Bone marrow (tissue), 2 donors: ENCODE results near the gene IGSF9B.

Experiments used
- DNase-seq, 2 donors: peaks; one replicate each; lab custom pipeline; 2025; lab: John Stamatoyannopoulos, UW

Gene IGSF9B

DNA sequence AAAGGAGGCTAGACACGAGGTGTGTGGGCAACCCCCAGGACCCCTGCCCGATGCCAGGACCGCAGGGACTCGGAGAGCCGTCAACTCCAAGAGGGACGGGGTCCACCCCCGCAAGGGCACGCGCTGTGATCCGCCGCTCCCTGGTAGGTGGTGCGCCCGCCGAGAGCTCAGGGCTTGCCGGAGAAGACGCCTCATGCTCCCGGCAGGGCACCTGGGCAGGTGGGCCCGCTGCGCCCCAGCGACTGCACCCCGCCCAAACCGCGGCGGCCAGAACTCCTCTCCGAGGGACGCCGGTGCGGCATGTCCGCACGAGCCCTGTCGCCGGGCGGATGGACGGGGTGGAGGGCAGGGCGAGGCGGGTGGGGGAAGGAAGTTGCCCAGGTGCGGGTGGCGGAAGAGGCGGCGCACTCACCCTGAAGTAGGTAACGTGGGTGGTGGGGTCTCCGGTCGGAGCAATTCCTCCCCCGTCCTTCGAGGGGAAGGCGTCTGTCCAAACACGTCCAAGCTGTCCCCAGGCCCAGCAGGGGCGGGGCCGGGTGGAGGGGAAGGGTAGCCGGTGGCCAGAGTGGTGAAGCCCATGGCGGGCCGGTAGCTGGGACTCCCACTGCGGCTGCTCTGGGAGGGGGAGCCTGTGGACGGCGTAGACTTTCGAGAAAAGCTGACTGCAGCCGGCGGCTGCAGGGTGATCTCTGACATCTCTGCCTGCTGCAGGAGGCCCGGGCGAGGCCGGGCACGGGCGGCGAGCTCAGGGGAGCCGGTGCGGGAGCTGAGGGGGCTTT, 37.2 kb downstream of the IGSF9B start:
- no peak for DNase-seq

DNA sequence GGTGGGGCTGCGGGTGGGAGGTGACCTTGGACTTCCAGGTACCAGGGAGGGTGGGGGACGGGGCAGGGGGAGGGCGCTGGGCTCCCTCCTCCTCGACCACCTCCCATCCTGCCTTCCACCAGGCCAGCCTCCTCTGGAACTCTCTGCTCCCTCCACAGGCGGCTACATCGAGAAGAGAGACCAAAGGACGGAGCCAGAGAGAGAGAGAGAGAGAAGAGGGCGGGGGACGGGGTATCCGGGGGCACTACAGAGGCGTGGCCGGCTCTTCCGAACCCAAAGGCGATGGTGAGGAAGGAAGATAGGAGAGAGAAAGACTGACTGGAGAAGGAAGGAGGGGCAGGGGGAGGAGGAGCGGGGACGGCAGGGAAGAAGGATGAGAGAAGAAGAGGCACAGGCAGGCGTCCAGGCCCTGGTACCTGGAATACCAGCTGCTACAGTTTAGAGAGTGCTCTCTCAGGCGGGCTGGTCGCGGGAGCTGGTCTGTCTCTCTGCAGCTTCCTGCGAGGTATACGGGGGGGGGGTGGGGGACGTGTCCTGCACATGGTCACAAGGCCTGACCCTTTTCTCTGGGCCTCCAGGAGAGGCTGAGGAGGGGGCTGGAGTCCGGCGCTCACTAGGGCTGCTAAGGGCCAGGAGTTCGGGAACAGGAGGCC, 38.0 kb downstream of the IGSF9B start:
- no peak for DNase-seq

DNA sequence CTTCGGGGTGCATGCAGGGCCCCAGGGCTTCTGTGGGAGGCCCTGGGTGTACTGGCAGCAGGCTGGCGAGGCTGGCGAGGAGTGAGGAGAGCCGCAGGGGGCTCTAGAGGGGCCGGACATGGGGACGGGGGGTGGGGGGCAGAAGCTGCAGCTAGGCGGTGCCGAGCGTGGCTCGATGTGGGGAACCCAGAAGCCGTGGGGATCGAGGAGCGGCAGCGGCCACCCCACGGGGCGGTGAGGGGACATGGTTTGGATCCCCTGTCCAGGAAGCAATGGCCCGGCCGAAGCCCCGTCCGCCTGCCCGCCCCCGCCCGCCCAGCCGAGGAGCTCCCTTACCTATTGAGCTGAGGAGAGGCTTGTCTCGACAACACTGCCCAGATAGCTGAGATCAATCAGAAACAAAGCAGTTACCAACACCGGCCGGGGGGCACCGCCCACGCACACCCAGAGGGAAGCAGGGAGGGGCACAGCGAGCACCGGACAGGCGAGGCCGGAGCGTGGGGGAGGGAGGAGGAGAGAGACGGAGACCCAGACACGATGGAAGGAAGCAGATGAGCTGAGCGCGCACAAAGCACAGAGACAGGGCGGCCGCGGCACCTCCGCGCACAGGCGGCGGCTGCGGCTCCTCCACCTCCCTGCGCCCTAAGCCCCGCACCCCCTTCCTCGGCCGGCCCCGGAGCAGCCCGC, 38.7 kb downstream of the IGSF9B start:
- DNase-seq: no peak

DNA sequence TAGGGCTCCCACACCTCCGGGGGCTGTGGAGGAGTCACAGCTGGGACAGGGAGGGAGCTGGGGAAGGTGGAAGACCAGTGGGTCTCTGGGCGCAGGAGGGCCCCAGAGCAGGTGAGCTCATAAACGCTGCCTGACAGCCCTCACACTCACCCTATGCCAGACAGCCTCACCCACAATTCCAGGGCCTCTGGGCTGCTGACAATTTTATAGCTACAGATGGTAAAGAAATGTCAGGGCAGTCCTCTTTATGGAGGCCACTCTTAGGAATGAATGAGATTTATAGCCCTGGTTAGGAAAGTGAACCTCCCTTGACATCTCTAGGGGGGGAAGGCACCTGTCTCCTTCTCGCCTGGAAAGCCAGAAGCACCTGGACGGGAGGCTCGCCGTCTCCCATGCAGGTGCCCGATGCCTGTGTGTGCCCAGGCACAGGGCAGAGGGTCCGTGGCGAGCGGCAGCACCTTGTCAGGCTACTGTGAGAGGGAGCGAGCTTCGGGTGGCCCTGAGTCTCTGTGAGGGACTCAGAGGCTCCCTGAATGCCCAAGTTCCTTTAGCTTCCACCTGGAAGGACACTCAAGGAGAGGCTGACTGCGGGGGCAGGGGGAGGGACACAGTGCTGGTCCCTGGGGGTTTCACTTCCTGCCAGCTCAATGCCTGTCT, 39.9 kb downstream of the IGSF9B start:
- no peak for DNase-seq

DNA sequence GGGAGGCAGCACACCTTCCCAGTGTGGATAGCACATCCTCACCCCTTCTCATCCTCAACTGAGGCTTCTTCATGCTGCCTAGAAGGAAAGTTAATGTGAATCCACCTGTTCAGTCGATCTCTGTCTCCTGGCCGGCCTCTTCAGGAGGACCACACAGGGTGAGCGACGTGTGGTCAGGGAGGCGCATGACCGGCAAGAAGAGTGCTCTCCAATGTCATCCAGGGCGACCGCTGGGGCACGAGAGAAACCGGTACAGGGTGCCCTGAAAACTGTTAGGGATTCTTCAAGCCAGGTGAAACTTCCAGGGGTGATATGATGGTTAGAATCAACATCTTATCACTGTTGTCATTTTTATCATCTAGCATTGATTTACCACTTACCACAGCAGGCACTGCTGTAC, 43.0 kb downstream of the IGSF9B start:
- DNase-seq: no peak

DNA sequence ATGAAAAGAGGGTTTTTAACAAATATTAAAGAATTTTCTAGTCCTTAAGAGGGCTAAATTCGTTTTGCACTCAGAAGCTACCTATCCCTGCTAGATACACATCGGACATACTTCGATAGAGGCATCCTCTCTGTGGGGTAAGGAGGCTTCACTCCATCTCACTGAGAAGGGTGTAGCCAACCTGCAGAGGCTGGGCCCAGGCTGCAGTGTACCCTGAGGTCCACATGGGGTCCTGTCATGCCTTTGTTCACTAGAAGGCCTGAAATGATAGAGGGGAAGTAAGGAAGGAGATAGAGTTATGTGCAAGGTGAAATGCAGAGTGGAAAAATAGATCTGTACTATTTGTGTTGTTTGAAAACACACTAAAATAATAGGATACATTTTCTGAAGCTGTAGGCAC, 45.6 kb downstream of the IGSF9B start:
- DNase-seq: no peak

DNA sequence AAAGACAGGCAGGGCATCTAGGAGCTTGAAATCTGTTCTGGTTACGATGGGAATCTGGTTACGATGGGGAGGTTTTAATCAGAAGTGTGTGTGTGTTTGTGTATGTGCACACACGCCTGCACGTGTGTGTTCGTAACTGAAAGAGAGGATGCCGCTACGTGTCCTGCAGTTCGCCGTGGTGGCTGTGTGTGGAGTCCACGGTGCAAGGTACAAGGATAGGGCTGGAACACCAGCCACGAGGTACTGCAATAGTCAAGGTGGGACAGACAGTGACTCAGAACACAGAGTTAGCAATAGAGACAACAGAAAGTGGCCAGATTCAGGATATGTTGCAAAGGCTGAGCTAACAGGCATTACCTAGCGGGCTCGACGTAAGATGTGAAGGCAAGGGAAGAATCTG, 46.7 kb downstream of the IGSF9B start:
- DNase-seq: no peak

DNA sequence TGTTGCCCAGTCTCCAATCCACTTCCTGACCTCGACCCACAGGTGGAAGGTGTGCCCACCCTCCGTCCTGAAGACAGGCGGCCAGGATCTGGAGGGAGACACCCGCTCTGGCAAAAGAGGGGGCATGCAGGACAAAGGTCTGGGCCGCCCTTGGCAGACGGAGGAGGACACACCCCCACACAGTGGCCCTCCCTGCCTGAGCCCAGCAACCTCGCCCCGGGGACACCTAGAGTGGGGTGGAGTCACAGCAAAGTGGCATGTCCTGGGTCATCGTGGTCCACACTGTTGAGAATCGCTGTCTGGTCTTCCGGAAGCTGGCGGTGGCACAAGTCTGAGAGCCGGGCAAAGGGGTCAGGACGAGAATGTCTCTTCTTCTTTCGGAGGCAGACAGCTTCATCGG, 47.9 kb downstream of the IGSF9B start:
- no peak for DNase-seq

DNA sequence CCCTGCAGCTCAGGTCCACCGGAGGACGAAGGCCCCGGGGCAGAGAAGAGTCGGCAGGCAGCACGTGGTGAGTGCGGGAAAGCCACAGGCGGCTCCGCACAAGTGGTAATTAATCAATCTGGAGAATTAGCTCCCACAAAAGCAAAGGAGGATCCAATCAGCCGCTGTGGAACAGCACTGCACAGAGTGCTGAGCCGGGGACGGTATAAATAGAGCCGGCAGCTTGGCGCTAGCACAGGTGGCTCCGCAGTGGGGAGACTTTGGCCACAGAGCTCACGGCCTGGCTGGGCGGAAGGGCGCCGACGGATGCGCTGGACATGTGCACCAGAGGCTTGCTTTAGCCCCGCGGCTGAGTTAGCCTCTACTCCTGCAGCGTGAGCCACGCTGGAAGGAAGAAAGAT, 48.9 kb downstream of the IGSF9B start:
- no peak for DNase-seq

DNA sequence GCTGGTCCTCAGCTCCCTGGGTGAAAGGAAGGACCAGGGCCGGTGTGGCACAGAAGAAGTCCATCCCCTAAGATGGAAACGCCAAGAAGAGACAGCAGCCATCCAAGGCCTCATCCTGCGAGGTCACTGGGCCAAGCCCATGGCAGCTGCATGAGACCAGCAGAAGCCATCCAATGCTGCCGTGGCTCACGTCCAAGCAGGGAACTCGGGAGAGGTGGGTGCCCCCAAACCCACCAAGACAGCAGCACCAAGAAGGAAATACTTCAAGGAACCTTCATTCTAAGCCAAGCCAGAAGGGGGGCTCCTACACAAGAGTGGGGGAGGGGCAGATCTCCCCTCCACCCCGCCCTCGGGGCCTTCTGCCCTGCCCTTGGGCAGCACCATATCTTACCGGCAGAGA, 49.6 kb downstream of the IGSF9B start:
- no peak for DNase-seq

DNA sequence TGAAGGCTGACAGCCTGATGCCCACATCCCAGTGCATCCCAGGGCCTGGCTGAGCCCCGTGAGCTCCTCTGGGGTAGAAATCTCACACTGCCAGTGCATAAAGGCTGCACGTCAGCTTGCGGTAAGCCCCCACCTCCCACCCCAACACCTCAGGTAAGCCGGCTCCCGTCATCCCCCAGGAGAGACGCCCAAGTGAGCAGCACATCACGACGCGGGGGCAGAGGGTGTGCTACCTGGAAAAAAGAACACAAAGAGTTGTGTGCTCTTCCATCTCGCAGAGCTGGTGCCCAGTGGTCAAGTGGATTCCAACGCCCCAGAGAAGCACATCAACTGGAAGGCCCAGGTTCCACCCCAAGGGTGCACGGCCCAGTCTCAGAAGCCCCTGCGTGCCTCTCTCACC, 50.0 kb downstream of the IGSF9B start:
- no peak for DNase-seq

DNA sequence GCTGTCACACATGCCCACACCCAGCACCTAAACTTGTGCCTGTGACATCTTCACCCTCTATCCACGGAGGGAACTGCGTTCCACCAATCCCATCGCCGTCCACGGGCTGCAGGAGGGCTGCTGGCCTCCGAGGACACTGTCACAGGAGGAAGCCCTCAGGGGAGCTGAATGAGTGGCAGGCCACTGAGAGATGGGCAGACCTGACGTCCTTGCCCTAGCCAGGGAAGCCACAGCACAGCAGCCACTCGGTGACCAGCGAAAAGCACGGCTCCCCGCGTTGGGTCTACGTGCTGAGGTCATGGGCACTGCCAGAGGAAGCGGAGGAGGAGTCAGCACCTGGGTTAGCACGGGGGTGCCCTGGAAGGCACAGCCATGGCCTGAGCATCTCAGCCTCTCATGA, 50.5 kb downstream of the IGSF9B start:
- no peak for DNase-seq

DNA sequence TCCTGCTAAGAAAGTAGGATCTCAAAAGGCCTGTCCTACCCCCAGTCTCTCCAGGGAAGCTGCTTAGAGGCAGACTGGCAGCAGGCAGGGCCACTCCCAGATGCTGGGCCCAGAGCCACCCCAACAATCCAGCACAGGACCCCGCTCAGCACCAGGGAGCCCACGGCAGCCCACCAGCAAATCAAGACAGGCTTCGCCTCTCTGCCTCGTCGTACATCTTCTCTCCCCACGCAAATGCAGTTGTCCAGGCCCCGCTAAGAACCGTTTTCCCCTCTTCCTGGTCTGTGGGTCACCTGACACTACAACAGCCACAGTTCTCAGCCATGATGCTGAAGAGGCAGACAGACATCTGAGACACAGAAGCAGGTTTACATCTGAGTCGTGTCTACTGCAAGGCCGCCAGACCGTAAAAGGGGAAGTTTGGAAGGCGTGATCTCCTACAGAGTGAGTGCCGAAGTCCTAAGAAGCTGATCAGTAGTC, 51.1 kb downstream of the IGSF9B start:
- no peak for DNase-seq

DNA sequence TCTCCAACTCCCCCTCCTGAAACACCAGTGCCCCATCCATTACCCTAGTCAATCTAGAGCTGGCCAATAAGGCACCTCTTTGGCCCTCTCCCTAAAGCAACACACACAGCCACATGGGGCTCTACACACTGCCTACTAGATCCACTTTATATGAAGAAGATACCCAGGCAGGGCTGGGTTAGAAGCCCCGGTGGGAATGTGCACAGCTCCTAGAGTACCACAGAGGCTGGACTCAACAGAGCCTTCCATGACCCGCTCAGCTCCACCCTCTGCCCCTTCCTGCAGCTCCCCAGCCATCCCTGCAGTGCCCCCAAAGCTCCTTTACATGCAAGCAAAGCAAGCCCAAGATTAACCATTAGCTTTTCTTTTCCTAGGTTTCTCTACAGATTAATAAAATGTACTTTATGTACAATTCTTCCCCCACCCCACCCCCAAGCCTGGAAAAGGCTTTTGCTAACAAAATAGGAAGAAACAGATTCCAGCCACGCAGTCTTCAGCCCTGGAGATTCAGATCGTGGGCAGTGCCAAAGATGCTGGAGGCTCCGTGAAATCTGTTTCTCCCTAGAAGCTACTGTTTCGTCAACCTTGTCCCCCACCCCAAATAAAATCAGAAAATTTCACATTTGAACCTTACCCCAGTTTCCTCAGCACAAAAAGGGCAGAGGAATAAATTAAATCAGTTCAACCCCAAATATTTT, 51.8 kb downstream of the IGSF9B start:
- DNase-seq: no peak

DNA sequence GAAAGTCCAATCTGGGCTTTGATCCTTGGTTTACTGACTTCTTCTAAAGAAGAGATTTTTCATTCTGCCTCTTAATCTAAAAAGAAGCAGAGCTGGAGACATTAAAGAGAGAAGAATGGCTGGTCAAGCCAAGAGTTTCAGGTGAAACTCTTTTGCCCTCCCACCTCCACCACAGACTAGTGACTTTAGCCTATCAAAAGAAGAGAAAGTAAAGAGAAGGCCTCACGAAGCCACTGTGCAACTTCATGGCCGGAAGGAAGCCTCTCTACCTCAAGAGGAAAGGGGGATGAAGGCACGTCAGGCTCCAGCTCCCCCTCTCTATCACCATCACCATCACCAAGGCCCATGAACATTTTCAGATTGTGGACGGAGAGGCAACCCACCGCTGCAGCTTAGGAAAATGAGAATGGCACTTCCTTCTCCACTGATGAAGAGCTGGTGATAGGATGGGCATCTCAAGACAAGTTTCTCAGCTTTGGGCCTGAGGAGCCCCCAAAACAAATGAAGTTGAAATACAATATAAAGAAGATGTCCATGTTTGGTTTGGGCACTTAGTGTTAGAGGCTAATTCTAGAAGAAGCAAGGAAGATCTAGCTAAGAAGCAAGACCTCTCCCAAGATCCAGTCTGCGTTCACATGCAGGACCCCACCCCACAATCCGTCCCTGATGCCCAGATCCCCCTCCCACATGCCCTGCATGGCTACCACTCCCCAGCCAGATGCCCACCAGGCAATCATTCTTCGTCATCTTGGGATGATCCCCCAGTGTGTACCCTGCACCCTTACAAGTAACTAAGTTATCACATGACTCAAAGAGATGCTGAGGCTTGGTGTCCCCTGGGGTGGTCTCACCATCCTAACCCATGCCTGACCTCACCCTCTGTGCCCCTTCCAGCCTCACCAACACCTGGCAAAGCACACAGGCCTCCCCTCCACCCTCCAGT, 52.6 kb downstream of the IGSF9B start:
- no peak for DNase-seq

DNA sequence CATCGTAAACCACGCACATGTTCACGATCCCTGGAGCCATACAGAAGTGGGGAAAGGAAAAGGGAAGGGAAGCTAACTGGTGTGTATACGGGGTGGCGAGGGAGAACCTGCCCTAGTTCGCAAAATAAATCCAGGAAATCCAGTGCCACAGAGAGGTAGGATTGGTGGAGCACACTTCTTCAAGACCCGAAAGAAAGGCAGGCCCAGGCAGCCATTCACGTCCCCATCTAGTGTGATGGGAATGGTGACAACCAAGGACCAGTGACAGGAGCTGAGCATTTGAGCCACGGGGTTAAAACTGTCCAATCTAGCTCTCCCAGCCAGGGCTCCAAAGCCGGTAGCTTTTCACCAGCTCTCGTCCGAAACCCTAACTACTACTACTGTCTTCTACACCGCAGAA, 53.7 kb downstream of the IGSF9B start:
- no peak for DNase-seq

DNA sequence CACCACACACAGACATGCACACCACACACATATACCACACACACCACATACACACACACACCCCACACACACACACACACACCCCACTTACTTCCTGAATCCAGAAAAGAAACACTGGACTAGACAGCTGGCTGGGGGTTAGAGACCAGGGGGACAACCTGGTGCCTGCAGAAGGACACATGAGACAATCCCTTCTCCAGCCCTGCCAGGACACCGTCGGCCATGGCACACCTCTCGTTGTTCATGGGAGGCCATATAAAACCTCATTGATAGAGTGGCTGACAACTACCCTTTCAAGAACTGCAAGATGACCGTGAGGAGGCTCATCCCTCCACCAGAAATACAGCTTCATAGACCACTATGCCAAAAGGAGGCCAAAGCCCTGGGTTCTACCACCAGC, 54.3 kb downstream of the IGSF9B start:
- no peak for DNase-seq

DNA sequence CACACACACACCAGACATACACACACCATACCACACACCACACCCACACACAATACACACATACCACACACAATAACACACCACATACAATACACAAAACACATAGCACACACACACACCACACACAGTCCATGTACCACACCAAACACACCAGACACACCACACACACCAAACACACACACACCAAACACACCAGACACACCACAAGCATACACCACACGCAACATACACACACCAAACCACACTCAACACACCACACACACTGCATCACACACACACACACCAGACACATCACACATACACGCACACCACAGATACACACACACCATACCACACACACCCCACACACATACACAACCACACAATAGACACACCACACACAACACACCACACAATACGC, 54.8 kb downstream of the IGSF9B start:
- DNase-seq: no peak

DNA sequence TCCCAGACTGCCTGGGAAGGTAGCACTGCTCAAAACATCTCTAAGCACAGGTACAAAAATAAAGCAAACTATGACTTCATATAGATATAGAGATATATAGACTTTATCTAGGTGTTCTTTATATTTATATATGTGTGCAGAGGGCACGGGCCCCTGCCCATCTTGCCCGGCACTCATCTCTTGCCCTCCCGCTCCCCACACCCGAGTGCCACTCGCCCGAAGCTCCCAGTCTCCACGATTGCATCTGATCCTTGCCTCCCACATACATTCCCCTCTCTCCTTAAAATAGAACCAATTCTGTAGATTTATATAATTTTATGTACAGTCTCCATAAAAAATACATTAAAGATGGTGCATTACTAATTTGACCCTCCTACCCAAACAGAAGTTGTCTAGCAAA, 55.5 kb downstream of the IGSF9B start:
- DNase-seq: no peak

DNA sequence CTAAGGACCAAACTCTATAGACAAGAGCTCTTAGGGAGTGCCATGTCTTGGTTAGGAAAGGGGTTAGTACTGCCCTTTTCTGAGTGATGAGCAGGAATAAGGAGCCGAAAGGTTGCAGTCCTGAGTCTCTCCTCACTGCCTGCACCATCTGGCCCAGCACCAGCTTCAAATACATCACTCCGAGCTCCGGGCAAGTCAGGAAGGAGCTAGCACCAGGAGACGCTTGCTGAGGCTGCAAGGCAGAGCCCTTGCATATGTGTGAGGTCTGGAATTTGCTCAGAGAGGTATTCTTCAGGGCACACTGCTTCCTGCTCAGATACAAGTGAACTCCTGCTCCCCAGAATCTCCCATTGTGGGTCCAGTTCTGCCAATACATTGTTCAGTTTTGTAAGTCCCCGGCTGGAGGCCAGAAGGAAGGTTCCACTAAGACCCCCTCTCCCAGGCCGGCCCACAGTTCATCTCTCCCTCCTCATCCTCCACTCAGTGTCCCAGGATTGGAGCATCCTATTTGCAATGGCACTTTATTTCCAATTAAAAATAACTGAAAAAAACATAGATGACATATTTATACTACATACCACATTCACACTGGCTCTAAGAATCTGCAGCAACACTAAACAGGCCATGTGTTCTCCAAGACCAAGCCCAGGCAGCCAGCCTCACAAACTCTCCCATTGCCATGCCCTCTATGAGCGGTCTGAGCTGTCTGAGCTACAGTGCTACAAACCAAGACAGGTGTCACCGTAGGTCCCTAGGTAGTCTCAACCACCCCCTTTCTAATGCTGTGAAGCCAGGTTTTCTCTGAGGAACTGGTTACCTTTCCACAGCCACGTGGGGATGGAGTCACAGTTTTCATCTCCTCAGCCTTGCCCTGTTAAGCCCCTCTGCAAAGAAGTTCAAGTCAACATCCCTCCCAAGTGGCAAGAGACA, 56.3 kb downstream of the IGSF9B start:
- DNase-seq: no peak
